AG08395 (cell line): ENCODE results near the gene INPP4A.

Experiments
- DNase-seq: peaks from one replicate; pipeline ENCODE4 v3.0.0; 2012; ENCODE audit warnings: mixed read lengths, low spot score

Gene INPP4A

GRCh38 chr2:98637401-98638147 lies 192.9 kb downstream of the INPP4A start:
- DNase-seq, result no peak

GRCh38 chr2:98643496-98644100 lies 198.9 kb downstream of the INPP4A start:
- DNase-seq, result no peak
